Activated CD4-positive, alpha-beta memory T cell treated with anti-CD3 and anti-CD28 coated beads, Interleukin-2, amount 10 ng/mL, durations not matched to agents 7 days and 5 days (primary cell): Measurements from ENCODE around the gene DUOX2. TPM values are rescaled to one million over a fixed set of nuclear protein-coding genes. Genes with fewer than 3 reads are reported as not detected.
"Not testable (repeated sequence)": the region's sequence is repeated elsewhere in the genome, so short reads cannot be mapped to it uniquely, and the experiment has no call there.

Experiments used
- CTCF ChIA-PET: fragments of 350-600 bp; sonication (Branson Sonifier 250); formaldehyde crosslinking; loops from one replicate; lab custom pipeline; 2021; ENCODE audit warnings: antibody characterized with exemption, inconsistent platforms; lab: Charles Lee
- POLR2A ChIA-PET: fragments of 350-600 bp; sonication (Branson Sonifier 250); formaldehyde crosslinking; loops from one replicate; lab custom pipeline; 2021; ENCODE audit warnings: antibody characterized with exemption; lab: Charles Lee
- DNase-seq: peaks from one replicate; pipeline ENCODE4 v3.0.0-alpha.2; 2020
- H3K27ac Mint-ChIP-seq: one replicate; pipeline ENCODE4 v1.8.0; 2021; ENCODE audit warnings: mild to moderate bottlenecking, mixed read lengths
- H3K27me3 Mint-ChIP-seq: one replicate; pipeline ENCODE4 v1.8.0; 2021; ENCODE audit warnings: mixed read lengths
- H3K36me3 Mint-ChIP-seq: one replicate; pipeline ENCODE4 v1.8.0; 2021; ENCODE audit warnings: low read depth, mixed read lengths
- H3K4me1 Mint-ChIP-seq: one replicate; pipeline ENCODE4 v1.8.0; 2021; ENCODE audit warnings: mixed read lengths
- H3K4me3 Mint-ChIP-seq: one replicate; pipeline ENCODE4 v1.8.0; 2021; ENCODE audit warnings: mild to moderate bottlenecking, mixed read lengths
- H3K9me3 Mint-ChIP-seq: one replicate; pipeline ENCODE4 v1.8.0; 2021; ENCODE audit warnings: mixed read lengths
- total RNA-seq, 2 experiments: library from RNA; stranded (reverse); gene quantifications; one replicate each; pipeline ENCODE4 v1.2.3, GENCODE V29; 2021

The DUOX2 gene
- total RNA-seq, 2 experiments from 2014 or later = 0.23 TPM; not detected in 1

GRCh38 chr15:45114751-45115085 is 746 bp upstream of the DUOX2 start:
- POLR2A ChIA-PET = interaction anchor here (1.6 kb wide), 1 partner anchor 16 kb away, joined by 3 read pairs; no protein-coding TSS in a partner anchor
- no peak for DNase-seq
- peaks cover 30% of the 10 kb centered on the region for H3K4me1 Mint-ChIP-seq
- no peaks in the 10 kb centered on the region for H3K9me3 Mint-ChIP-seq
- no peak overlapping the region for H3K27ac Mint-ChIP-seq
- no peak overlapping the region for H3K4me3 Mint-ChIP-seq
- CTCF ChIA-PET = interaction anchor here (1.6 kb wide), 1 partner anchor 12 kb away, joined by 5 read pairs; no protein-coding TSS in a partner anchor
- H3K36me3 Mint-ChIP-seq = no peaks in the 10 kb centered on the region
- peaks cover 76% of the 10 kb centered on the region for H3K27me3 Mint-ChIP-seq

GRCh38 chr15:45113380-45113990 is 487 bp downstream of the DUOX2 start:
- Mint-ChIP-seq H3K4me1 (peaks cover 30% of the 10 kb centered on the region), H3K4me3 (no peak overlapping the region), H3K36me3 (no peaks in the 10 kb centered on the region), H3K27ac (no peak overlapping the region), H3K27me3 (peaks cover 81% of the 10 kb centered on the region), H3K9me3 (no peaks in the 10 kb centered on the region)
- POLR2A ChIA-PET = interaction anchor here (1.4 to 1.6 kb wide), 2 partner anchors 10 to 17 kb away, joined by 3 read pairs; no protein-coding TSS in a partner anchor
- CTCF ChIA-PET = interaction anchor here (0.9 to 1.7 kb wide), 2 partner anchors 8 to 13 kb away, joined by 4 to 6 read pairs; no protein-coding TSS in a partner anchor
- DNase-seq = no peak

DNA sequence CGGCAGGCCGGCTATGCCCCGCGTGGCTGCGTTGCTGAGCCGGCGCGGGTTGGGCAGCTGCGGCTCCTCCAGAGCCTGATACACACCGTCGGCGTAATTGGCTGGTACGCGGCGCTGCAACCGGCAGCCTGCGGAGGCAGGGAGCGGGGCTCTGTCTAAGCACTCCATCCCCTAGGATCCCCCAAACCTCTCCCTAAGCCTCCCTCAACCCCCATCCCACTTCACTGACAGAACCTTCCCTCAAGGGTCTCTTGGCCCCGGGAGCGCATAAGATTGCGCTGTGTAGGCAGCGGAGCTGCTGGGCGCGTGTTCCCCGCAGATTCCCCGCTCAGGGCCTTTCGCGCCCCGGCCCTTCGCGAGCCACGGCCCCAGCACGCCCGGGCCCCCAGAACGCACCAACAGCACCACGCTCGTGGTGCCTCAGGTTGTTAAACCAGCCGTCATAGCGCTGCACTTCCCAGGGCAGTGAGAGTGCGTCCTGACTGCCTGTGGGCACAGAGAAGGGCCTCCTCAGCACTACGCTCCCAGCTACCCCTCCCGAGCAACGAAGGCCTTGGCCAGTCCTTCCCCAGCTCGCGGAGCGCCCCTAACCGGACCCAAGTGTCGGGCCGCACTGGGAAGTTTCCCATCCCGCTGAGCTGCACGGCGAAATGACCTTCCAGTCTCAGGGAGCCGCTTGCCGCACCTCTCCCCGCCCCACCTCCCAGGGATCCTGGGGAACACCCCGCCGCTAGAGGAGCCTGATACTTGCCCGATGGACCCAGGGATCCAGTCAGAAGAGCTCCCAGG is 1.2 kb downstream of the DUOX2 start:
- Mint-ChIP-seq H3K27me3 (peaks cover 74% of the 10 kb centered on the region), H3K4me3 (peak overlapping the region; percentile 0), H3K27ac (no peak overlapping the region), H3K4me1 (peaks cover 24% of the 10 kb centered on the region), H3K9me3 (no peaks in the 10 kb centered on the region), H3K36me3 (no peaks in the 10 kb centered on the region)
- no peak for DNase-seq
- ChIA-PET POLR2A (interaction anchor here (1.4 kb wide), 1 partner anchor 11 kb away, joined by 3 read pairs; no protein-coding TSS in a partner anchor), CTCF (interaction anchor here (0.9 to 1.7 kb wide), 2 partner anchors 9 to 14 kb away, joined by 4 to 6 read pairs; no protein-coding TSS in a partner anchor)

GRCh38 chr15:45112143-45112590 is 1.8 kb downstream of the DUOX2 start:
- no peaks in the 10 kb centered on the region for H3K36me3 Mint-ChIP-seq
- no peak overlapping the region for H3K27ac Mint-ChIP-seq
- ChIA-PET POLR2A (no interaction called here), CTCF (interaction anchor here (1.7 kb wide), 1 partner anchor 15 kb away, joined by 6 read pairs; no protein-coding TSS in a partner anchor)
- peaks cover 18% of the 10 kb centered on the region for H3K4me1 Mint-ChIP-seq
- H3K9me3 Mint-ChIP-seq = no peaks in the 10 kb centered on the region
- H3K27me3 Mint-ChIP-seq = peaks cover 68% of the 10 kb centered on the region
- peak overlapping the region; percentile 0 for H3K4me3 Mint-ChIP-seq
- no peak for DNase-seq

DNA sequence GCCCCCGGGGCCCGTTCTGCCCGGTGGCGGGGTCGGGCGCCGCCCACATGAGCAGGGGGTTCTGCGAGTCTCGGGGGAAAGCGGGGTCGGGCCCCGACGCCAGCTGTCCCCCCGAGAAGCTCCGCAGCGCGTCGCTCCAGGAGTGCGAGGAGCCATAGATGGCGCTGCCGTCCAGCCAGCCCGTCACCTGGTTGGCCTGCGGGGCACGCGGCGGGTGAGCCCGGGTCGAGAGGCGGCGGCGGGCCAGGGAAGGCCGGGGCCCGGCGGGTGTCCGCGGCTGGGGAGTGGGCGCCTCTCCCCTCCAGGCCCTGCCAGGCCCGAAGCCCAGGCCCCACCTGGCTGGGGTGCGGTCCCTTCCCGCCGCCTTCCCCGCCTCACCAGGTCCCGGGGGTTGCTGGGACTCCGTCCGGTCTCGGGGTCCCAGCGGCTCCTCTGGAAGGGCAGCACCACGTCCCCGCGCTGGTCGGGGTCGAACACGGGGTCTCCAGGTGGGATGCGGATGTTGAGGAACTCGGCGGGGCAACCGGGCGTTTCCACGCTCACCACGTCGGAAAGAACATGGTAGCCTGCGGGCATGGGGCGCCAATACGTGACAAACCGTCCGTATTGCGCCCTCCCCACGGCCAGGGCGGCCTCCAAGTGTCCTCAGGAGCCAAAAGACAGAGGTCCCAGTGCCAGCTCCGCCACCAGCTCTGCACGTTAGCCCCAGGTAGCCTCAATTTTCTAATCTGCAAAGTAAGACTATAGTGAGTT is 2.4 kb downstream of the DUOX2 start:
- CTCF ChIA-PET = no interaction called here

GRCh38 chr15:45110256-45110820 is 3.6 kb downstream of the DUOX2 start:
- no peak for DNase-seq
- Mint-ChIP-seq H3K4me3 (no peak overlapping the region), H3K27ac (no peak overlapping the region), H3K27me3 (peaks cover 50% of the 10 kb centered on the region), H3K4me1 (peaks cover 13% of the 10 kb centered on the region), H3K36me3 (no peaks in the 10 kb centered on the region), H3K9me3 (no peaks in the 10 kb centered on the region)
- POLR2A ChIA-PET = no interaction called here
- CTCF ChIA-PET = no interaction called here

More for the DNA sequence above, 2.4 kb downstream of the DUOX2 start:
- Mint-ChIP-seq H3K4me1 (peaks cover 16% of the 10 kb centered on the region), H3K36me3 (no peaks in the 10 kb centered on the region), H3K4me3 (no peak overlapping the region), H3K27ac (no peak overlapping the region), H3K9me3 (no peaks in the 10 kb centered on the region), H3K27me3 (peaks cover 63% of the 10 kb centered on the region)
- no peak for DNase-seq
- POLR2A ChIA-PET = no interaction called here

DNA sequence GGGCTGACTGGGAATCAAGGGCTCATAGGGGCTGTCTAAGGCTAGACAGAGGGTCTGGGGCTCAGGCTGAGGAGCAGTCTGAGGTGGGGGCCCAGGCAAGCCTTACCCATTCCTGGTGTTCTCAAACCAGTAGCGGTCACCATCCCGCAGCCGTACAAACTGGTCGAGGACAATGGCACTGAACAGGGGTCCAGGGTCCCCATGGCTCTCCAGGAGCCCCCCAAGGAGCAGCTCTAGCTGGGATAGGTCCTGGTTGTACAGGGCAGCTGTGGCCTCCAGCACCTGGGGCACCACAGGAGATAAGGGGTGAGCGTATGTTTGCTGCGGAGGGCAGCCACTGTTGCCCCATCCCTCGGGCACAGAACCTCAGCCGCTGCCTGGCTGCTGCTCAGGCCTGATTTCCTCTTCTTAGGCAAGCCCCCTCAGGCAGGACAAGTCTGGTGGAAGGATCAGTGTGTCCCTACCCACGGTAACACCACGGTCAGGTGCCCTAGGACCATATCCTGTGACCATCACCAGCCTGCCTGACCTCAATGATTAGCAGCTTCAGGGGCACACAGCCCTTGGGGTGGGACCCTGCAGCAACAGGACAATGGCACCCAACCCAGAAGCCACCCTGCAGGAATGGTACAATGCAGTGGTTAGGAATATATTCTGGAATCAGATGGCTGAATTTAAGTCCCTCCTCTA is 5.9 kb downstream of the DUOX2 start:
- ChIA-PET POLR2A (no interaction called here), CTCF (interaction anchor here (1.3 kb wide), 1 partner anchor 10 kb away, joined by 5 read pairs; no protein-coding TSS in a partner anchor)
- Mint-ChIP-seq H3K36me3 (no peaks in the 10 kb centered on the region), H3K4me1 (peaks cover 9% of the 10 kb centered on the region), H3K27ac (no peak overlapping the region), H3K27me3 (peaks cover 36% of the 10 kb centered on the region), H3K9me3 (no peaks in the 10 kb centered on the region), H3K4me3 (no peak overlapping the region)
- DNase-seq = no peak

DNA sequence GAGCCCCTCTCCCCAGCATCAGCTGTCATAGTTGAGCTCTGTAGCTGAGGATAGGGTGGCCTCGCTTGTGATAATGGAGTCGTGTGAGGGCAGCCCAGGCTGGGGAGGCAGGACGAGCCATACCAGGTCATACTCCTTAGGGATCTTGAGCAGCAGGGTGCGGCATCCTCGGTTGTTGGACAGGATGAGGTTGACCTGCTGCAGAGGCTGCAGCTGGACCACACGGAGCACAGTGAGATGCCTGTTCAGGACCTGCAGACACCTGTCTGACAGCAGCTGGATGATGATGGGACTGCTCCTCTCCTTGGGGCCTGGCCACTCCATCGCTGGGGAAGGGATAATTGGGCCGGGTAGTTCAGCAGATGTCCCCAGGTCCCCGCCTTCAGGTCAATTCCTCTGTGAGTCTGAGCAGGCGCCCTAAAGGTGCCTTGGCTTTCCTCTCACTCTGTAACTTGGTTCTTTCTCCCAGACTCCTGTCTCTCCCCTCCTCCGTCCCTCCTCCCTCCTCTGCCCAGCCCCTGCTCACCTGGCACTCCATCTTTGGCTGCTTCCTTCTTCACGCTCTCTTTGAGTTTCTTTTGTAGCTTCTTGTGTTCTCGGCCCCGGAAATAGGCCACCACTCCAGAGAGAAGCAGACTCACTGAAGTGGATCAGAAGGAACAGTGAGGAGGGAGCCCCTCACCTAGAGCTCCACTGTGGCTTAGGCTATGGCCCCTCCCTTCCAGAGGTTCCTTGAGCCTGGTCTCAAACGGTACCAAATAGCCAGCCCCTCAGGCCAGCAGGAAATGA is 7.8 kb downstream of the DUOX2 start:
- Mint-ChIP-seq H3K4me3 (no peak overlapping the region), H3K27me3 (peaks cover 22% of the 10 kb centered on the region), H3K4me1 (no peaks in the 10 kb centered on the region), H3K27ac (no peak overlapping the region), H3K9me3 (no peaks in the 10 kb centered on the region), H3K36me3 (no peaks in the 10 kb centered on the region)
- ChIA-PET CTCF (interaction anchor here (0.6 to 2.3 kb wide), 2 partner anchors 12 to 83 kb away, joined by 3 to 10 read pairs; partner anchors contain the start of gene SORD), POLR2A (no interaction called here)
- DNase-seq = no peak

- Mint-ChIP-seq H3K36me3 (no peaks in the 10 kb centered on the region), H3K9me3 (no peaks in the 10 kb centered on the region), H3K4me3 (no peak overlapping the region), H3K4me1 (no peaks in the 10 kb centered on the region), H3K27ac (no peak overlapping the region), H3K27me3 (peaks cover 21% of the 10 kb centered on the region)
- ChIA-PET POLR2A (no interaction called here), CTCF (interaction anchor here (2.3 kb wide), 1 partner anchor 13 kb away, joined by 10 read pairs; no protein-coding TSS in a partner anchor)
- DNase-seq = no peak
Measured at GRCh38 chr15:45105586-45105985, 8.4 kb downstream of the DUOX2 start.

DNA sequence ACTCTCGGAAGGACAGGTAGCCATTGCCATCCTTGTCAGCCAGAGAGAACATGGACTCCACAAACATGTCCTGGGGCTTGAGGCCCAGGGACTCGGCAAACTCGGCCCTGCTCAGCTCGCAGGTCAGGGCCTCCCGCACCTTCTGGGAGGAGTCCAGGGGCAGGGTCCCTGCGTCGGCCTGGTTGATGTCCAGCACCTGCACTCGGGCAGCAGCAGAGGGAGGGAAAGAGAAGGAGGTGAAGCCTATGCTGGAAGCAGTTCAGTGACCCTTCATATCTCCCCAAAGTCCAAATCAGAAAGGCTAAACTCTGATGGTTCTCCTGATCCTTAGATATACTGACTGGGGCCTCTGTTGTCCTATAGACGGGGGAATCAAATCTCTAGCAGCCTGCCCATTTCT is 9.8 kb downstream of the DUOX2 start:
- H3K27ac Mint-ChIP-seq, CTCF ChIA-PET, POLR2A ChIA-PET, DNase-seq, H3K27me3 Mint-ChIP-seq, H3K4me1 Mint-ChIP-seq, H3K4me3 Mint-ChIP-seq, H3K9me3 Mint-ChIP-seq, H3K36me3 Mint-ChIP-seq: not testable (repeated sequence)

- Mint-ChIP-seq H3K4me3 (no peak overlapping the region), H3K27ac (no peak overlapping the region)
- CTCF ChIA-PET = interaction anchor here (3.2 kb wide), 1 partner anchor 16 kb away, joined by 9 read pairs; no protein-coding TSS in a partner anchor
Measured at GRCh38 chr15:45102226-45102625, 11.7 kb downstream of the DUOX2 start.

More at GRCh38 chr15:45102226-45102625, 11.7 kb downstream of the DUOX2 start:
- POLR2A ChIA-PET = no interaction called here
- no peaks in the 10 kb centered on the region for H3K36me3 Mint-ChIP-seq
- H3K9me3 Mint-ChIP-seq = no peaks in the 10 kb centered on the region
- H3K27me3 Mint-ChIP-seq = peaks cover 8% of the 10 kb centered on the region
- H3K4me1 Mint-ChIP-seq = no peaks in the 10 kb centered on the region
- DNase-seq = no peak
